SK-N-MC (cell line): ENCODE results near the gene TRABD2B.

ENCODE experiments used
- DNase-seq: peaks from one replicate; pipeline ENCODE4 v3.0.0-alpha.2; 2011; ENCODE audit warnings: low read depth, low spot score
- H3K27ac ChIP-seq: fragments of 200-600 bp; sonication (generic); 2 replicates; pipeline ENCODE4 v1.5.1; 2016; ENCODE audit warnings: mixed run types
- H3K36me3 ChIP-seq: fragments of 200-600 bp; sonication (generic); 2 replicates; pipeline ENCODE4 v1.6.1; 2017; ENCODE audit warnings: antibody characterized with exemption, low read length, mixed read lengths; ENCODE audit not compliant: insufficient read depth
- H3K4me3 ChIP-seq: fragments of 200-600 bp; sonication (generic); 2 replicates; pipeline ENCODE4 v1.5.1; 2016
- H3K9ac ChIP-seq: fragments of 200-600 bp; sonication (generic); 2 replicates; pipeline ENCODE4 v1.8.0; 2017; ENCODE audit warnings: mixed run types, mixed read lengths; ENCODE audit not compliant: insufficient read length
- H3K9me3 ChIP-seq: fragments of 200-600 bp; sonication (generic); 2 replicates; pipeline ENCODE4 v1.6.1; 2017; ENCODE audit warnings: low read depth, mild to moderate bottlenecking, antibody characterized with exemption, low read length, moderate library complexity, mixed read lengths
- EZH2 ChIP-seq: fragments of 200-600 bp; sonication (generic); IDR thresholded peaks from one replicate; pipeline ENCODE4 v1.6.1; 2017; ENCODE audit warnings: antibody characterized with exemption
- FOXP2 ChIP-seq: optimal IDR thresholded peaks from 2 replicates; pipeline ENCODE3; 2011; ENCODE audit warnings: mild to moderate bottlenecking, moderate library complexity; ENCODE audit not compliant: insufficient read depth; ENCODE audit errors: extremely low read length, control extremely low read depth
- POLR2AphosphoS5 ChIP-seq: IDR thresholded peaks from 2 replicates; pipeline ENCODE4 v1.6.1; 2012; ENCODE audit warnings: mild to moderate bottlenecking, low read depth, low read length, borderline replicate concordance

The TRABD2B gene

DNA sequence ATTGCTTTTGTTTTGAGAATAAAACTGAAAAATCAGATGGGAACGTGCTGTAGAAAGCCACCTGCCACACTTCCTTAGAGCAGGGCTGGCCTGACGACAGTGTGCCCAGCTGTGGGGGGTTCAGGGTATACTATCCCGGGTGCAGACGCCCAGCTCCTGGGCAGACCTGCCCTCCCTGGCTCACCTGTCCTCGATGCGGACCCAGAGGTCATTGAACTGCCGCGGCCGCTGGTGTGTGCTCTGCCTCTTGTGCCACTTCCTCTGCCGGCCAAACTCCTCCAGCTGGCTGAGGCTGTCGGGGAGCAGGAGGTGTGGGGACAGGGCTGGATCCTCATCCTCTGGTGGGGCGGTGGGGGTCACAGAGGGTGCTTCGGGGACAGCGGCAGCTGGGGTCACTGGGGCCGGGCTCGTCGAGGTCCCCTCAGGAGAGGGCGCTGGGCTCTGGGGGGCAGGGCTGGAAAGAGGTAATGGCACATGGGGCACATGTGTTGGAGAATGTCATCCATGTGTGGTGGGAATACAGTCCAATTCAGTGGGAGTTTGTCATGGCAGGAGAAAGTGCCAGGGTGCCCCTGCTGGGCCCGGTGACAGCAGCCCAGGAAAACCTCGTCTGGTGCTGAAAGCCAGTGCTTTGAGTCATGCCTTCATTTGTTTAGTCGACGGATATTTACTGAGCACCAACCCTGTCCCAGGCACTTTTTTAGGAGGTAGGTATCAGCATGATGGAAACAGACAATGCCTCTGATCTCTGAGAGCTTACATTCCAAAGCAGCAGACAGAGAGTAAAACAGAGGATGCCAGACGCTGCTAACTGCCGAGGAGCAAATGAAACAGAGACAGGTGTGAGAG is 222.0 kb downstream of the TRABD2B start:
- TF ChIP-seq POLR2AphosphoS5 (no peak), FOXP2 (no peak), EZH2 (no peak)
- Histone ChIP-seq H3K9ac (no peak overlapping the region), H3K9me3 (no peaks in the 10 kb centered on the region), H3K27ac (no peak overlapping the region), H3K36me3 (no peaks in the 10 kb centered on the region), H3K4me3 (no peak overlapping the region)
- DNase-seq = no peak

DNA sequence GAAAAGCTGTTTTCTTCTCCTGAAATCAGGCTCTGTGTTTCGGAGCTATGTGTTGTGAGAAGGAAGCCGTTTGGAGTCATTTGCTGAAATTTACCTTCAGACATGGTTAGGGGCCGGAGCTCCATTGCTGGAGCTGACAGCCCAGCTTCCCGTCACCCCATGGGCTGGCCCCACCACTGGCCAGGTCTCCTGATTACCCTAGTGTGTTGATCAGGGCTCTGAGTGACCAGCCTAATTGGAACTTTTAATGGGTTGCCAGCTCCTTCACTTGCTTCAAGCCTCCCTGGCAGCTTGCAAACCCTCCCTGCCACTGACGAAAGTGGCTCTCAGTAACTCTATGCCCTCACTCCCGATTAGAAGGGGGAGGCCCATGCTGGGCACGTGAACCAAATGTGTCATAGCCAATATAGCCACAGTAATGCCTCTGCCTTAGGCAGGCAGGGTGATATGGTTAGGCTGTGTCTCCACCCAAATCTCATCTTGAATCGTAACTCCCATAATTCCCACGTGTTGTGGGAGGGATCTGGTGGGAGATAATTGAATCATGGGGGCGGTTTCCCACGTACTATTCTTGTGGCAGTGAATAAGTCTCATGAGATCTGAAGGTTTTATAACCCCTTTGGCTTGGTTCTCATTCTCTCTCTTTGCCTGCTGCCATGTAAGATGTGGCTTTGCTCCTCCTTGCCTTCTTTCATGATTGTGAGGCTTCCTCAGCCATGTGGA is 224.1 kb downstream of the TRABD2B start:
- TF ChIP-seq EZH2 = no peak
- TF ChIP-seq FOXP2 = no peak
- TF ChIP-seq POLR2AphosphoS5 = no peak
- Histone ChIP-seq H3K36me3 (no peaks in the 10 kb centered on the region), H3K4me3 (no peak overlapping the region), H3K9ac (no peak overlapping the region), H3K27ac (no peak overlapping the region), H3K9me3 (no peaks in the 10 kb centered on the region)
- DNase-seq = no peak

DNA sequence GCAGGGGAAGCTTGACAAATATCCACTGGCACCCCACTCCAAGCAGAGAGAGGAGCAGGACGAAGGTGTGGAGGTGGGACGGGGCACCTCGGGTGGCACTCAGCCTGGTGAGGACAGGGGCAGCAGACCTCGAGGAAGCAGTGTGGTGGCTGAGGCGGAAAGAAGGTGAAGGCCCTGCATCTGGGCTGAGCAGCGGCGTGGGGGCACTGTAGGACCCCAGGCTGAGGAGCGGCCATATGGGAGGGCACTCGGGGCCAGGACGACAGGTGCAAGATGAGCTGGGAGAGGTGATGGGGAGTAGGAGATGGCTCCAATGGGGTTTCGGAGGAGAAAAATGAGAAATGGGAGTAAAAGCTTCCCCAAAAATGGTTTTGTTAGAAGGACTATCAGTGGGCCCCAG is 224.9 kb downstream of the TRABD2B start:
- Histone ChIP-seq H3K9me3 (no peaks in the 10 kb centered on the region), H3K27ac (no peak overlapping the region), H3K4me3 (no peak overlapping the region), H3K9ac (no peak overlapping the region), H3K36me3 (no peaks in the 10 kb centered on the region)
- DNase-seq = no peak
- TF ChIP-seq FOXP2 (no peak), POLR2AphosphoS5 (no peak), EZH2 (no peak)

DNA sequence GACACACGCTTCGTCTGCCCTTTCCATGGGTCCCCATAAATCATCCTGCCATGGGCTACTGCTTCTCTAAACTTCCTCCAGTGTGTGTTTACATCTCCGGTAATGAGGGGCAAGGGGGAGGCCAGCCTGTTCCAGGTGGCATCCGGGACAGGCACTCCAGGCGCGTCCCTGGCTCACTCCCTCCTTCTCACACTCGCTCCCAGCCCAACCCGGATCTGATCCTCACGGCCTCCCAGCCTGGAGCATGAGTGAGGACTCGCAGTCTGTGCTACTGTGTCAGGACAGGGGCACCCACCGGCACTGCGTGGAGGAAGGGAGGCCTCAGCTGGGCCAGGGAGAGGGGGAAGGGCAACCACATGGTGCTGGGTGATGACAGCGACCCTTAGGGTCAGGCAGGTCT is 225.4 kb downstream of the TRABD2B start:
- Histone ChIP-seq H3K27ac (no peak overlapping the region), H3K4me3 (no peak overlapping the region), H3K9ac (no peak overlapping the region), H3K9me3 (no peaks in the 10 kb centered on the region), H3K36me3 (no peaks in the 10 kb centered on the region)
- TF ChIP-seq FOXP2 (no peak), POLR2AphosphoS5 (no peak), EZH2 (no peak)
- no peak for DNase-seq

DNA sequence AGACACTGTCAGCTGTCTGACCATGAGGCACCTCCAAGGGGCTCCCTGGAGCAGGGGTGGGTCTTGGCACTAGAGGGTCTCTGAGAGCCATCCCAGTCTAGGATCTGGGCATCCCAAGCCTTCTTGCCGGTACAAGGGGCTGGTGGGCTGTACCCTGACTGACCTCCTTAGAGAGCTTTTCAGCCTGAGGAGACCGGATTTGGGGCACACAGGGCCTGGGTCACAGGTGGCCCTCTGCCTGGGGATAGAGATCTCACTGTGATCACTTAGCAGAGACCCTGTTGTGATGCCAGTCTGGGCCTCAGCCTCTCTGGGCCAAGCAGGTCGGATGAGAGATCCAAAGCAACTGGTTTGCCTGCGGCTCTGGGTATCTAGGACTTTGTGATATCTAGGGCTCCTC is 227.2 kb downstream of the TRABD2B start:
- no peak for DNase-seq
- Histone ChIP-seq H3K36me3 (no peaks in the 10 kb centered on the region), H3K9ac (no peak overlapping the region), H3K27ac (no peak overlapping the region), H3K9me3 (no peaks in the 10 kb centered on the region), H3K4me3 (no peak overlapping the region)
- no peak for TF ChIP-seq FOXP2
- no peak for TF ChIP-seq EZH2
- TF ChIP-seq POLR2AphosphoS5 = no peak

DNA sequence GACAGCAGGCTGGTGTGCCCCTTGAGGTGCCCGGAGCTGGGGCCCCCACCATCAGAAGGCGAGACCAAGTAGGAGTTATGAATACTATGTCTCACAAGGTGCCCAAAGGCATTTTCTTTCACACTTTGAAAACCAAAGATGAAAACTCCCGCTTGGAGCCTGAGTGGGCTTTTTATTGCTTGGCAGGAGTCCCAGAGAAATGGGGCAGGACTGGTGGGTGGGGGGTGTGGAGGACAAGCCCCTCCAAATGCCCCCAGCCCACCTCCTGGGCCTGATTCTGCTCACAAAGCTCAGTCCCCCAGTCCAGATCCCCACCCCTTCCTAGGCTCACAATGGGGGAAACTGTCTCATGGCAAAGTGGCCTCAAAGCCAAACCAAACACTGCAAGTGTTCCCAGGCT is 227.9 kb downstream of the TRABD2B start:
- H3K4me3 ChIP-seq = no peak overlapping the region
- no peaks in the 10 kb centered on the region for H3K36me3 ChIP-seq
- DNase-seq = no peak
- TF ChIP-seq POLR2AphosphoS5 = no peak
- TF ChIP-seq EZH2 = no peak
- TF ChIP-seq FOXP2 = no peak
- no peaks in the 10 kb centered on the region for H3K9me3 ChIP-seq
- no peak overlapping the region for H3K27ac ChIP-seq
- H3K9ac ChIP-seq = no peak overlapping the region

DNA sequence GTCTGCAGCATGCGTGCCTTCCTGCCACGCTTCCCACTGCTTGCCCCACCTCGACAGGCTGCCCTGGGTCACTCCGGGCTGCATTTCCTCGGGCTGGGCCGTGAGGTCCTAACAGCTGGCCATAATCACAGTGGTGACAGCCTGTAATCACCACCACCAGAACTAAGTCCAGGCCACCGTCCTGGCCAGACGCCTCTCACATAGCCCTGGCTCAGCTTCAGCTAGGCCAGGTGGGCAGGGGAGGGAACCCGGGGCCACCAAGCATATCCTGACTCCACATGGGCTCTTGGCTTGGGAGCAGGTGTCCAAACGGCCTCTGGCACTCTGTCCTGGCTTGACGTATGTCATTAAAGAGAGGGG is 229.5 kb downstream of the TRABD2B start:
- Histone ChIP-seq H3K9me3 (no peaks in the 10 kb centered on the region), H3K4me3 (no peak overlapping the region), H3K36me3 (no peaks in the 10 kb centered on the region), H3K27ac (no peak overlapping the region), H3K9ac (no peak overlapping the region)
- TF ChIP-seq POLR2AphosphoS5 (no peak), EZH2 (no peak), FOXP2 (no peak)
- DNase-seq = no peak

DNA sequence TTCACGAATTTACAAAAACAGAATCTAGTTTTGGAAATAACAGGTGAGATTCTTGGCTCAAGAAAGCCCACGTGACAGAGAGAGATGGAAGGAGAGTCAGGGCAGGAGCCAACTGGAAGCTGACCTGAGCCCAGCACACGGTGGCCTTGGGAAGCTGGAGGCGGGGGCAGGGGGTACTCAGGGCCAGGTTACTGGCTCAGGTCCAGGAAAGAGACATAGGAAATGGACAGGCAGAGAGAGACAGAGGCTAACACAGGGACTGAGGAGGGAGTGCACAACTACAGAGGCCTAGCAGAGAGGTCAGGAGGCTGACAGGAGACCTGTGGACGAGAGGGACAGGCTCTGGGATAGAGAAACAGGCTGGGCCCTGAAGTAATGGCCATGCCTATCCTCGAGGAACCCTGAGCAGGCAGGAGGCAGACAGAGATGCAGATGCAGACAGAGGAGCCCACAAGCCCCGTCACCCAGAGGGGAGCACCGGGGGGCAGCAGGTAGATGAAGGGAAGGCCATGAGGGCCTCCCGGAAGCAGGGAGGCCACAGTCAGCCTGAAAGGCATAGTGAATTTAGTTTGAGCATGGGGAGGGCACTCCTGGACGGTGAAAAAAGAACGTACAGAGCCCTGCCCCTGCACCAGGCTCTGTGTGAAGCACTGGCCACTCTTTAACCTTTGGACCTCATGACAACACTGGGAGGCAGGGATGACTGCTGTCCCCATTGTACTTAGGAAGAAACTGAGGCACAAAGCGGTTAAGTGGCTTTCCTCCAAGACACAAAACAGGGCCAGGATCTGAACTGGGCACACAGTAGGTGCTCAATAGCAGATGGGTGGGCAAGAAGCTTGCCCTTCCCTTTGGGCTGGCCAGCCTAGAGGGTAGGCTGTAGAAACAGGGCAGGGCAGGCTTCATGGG is 230.1 kb downstream of the TRABD2B start:
- Histone ChIP-seq H3K9me3 (no peaks in the 10 kb centered on the region), H3K4me3 (no peak overlapping the region), H3K27ac (no peak overlapping the region), H3K36me3 (no peaks in the 10 kb centered on the region), H3K9ac (no peak overlapping the region)
- TF ChIP-seq POLR2AphosphoS5 (no peak), EZH2 (no peak), FOXP2 (no peak)
- no peak for DNase-seq
